HG02885 (cell line): ENCODE measurements around the gene BSCL2.
"Not testable (repeated sequence)": the region's sequence is repeated elsewhere in the genome, so short reads cannot be mapped to it uniquely, and the experiment has no call there.

Source experiments
- ATAC-seq: cut with Tn5 transposase; IDR thresholded peaks from one replicate; pipeline ENCODE4 v1.9.1; 2021; ENCODE audit warnings: mild to moderate bottlenecking; ENCODE audit not compliant: unreplicated experiment, poor library complexity

BSCL2 gene

DNA sequence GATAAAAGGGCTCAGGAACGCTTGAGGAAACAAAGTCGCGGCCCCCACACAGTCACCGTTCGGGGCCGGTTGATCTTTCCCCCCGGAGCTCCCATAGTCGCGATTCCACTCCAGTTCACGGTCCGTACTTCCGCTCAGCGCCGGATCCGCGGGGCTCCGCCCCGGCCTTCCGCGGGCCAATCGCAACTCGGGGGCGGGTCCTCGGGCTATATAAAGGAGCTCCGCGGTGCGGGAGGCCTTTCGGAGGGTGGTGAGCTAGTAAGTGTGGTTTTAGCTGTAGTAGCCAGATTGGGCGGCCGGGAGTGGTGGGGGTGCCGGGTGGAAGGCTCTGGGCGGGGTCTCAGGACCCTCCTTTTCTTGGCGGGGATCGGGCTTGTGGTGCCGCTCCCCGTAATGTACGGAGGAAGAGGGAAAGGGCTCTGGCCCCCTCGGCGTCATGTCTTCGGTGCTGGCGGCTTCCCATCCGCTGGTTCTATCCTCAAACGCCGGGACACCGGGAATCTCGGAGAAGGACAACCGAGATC is 42.1 kb downstream of the BSCL2 start, which contains the start of the genes C11orf98 and CSKMT:
Gene C11orf98 (minus strand): TSS at position 136 of the 524 bp plus-strand sequence. CDS start 41 bp downstream, at position 95.
Gene CSKMT (plus strand): TSS at position 238 of the 524 bp plus-strand sequence. CDS start 568 bp downstream, outside the sequence.
- peak; percentile 84 for ATAC-seq

DNA sequence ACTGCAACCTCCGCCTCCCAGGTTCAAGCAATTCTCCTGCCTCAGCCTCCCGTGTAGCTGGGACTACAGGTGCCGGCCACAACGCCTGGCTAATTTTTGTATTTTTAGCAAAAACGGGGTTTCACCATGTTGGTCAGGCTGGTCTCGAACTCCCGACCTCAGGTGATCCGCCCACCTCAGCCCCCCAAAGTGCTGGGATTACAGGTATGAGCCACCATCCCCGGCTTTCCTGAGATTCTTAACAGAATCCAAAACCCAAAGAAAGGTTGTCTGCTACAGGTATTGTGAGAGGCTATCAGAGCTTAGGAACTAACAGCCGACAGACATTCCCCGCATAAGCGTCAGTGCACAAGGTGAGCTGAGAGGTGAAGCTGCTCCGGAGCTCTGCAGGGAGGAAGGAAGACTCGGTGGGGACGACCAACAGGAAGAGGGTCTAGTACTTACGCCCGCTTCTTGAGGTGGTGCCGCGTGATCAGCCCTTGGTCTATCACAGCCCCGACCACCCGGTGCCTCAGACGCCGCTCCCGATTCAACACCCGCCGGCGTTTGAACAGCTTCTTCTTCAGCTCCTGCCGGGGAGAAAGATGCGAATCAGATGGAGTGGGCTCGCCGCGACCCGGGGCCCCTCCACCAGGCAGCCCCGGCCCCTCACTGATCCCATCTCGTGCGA is 42.7 kb downstream of the BSCL2 start:
- ATAC-seq = peak; percentile 24

DNA sequence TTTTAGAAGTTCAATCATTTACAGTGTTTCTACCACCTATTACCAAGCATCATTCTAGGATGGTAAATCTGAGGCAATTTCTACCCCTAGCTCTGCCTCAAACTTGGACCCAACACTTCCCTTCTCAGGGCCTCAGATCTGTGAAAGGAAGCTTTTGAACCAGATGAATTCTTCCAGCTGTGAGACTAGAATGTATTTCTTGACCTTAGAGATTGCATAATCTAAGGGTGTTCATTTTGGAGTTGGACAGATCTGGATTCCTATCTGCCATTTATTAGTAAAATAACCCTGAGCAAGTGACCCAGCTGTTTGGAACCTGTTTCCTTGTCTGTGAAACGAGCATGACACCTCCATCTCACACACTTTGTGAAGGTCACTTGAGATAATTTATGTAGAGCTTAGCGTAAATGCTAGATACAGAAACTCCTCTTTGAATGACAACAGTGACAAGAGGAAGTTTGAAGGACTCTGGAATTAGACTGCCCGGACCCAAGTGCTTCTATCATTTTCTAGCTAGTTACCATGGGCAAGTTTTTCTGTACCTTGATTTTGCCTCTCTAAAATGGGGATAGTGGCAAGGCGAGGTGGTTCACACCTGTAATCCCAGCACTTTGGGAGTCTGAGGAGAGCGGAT is 50.3 kb downstream of the BSCL2 start:
- no peak for ATAC-seq

DNA sequence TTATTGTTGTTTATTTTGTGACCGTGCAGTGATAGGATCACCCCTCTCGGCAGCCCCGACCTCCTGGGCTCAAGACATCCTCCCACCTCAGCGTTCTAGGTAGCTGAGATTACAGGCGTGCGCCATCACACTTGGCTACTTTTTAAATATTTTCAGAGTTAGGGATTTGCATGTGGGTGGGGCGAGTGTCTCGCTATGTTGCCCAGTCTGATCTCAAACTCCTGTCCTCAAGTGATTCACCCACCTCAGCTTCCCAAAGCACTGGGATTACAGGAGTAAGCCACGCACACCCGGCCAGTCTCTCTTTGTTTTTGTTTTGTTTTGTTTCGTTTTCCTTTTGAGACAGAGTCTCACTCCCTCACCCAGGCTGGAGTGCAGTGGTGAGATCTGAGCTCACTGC is 52.9 kb downstream of the BSCL2 start:
- no peak for ATAC-seq

DNA sequence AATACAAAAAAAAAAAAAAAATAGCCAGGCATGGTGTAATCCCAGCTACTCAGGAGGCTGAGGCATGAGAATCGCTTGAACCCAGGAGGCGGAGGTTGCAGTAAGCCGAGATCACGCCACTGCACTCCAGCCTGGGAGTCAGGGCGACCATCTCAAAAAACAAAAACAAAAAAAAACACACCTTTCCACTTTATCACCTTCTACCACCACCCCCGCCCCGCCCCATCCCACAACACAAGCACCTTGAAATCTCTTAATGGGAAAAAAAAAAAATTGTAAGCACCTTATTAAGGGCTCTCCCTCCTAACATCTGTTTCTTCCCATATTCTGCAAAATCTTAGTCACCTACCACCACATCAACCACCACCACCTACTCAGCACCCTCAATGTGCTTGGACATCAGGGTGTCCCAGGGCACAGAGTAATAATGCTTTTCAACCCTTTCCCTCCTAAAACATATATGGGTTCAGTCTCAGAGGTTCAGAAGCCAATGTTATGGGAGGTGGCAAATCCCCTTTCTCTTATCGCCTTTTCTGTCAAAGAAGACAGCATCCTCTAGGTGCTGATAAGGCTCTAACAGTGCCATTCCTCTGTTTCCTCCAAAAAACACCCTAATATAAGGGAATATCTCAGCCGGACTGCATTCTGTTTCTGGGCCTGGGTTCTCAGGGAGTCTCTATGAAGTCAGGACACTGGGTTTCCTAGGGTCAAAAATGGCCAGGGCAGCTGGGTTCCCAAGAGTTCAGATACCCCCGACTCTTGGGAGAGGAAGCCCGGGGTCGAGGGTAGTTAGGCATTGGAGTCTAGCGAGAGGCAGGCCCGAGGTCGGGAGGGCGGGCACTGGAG is 54.8 kb downstream of the BSCL2 start:
- ATAC-seq = no peak

DNA sequence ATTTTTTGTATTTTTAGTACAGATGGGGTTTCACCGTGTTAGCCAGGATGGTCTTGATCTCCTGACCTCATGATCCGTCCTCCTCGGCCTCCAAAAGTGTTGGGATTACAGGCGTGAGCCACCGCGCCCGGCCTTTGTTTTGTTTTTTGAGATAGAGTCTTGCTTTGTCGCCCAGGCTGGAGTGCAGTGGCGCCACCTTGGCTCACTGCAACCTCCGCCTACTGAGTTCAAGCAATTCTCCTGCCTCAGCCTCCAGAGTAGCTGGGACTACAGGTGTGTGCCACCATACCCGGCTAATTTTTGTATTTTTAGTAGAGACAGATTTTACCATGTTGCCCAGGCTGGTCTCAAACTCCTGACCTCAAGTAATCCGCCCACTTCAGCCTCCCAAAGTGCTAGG is 56.9 kb downstream of the BSCL2 start:
- ATAC-seq = not testable (repeated sequence)

DNA sequence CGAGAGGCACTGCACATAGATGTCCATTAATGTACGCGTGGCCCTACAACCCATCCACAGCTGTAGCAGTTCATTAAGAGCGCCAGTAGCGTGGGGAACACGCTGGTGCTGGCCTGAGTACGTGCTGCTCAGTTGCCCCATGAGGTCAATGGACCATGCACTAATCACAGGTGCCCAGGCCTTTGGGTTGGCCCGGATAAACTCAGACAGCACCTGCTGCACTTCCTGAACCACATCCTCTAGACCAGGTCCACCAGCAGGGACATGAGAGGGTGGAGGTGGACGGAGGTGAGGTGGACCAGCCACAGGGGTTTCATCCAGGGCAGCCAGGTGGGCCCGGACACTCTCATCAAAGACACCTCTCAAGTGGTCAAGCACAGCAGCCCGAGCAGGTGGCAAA is 57.7 kb downstream of the BSCL2 start:
- ATAC-seq = no peak

DNA sequence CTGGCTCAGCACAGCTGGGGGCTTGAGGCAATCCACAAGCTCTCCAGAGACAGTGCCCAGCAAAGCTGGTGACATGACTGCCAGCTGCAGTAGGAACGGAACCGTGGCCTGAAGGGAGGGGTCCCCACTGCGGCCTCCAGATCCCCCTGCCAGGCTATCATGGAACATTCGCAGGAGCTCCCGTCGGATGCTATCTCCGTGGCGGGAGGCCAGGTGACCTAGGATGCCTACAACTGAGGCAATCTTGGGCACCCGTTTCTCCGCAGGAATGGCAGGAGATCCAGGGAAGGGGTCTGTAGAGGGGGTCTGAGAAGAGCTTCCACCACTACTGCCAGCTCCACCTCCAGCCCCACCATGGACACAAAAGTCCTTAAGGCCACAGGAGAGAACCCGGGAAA is 58.3 kb downstream of the BSCL2 start:
- no peak for ATAC-seq

DNA sequence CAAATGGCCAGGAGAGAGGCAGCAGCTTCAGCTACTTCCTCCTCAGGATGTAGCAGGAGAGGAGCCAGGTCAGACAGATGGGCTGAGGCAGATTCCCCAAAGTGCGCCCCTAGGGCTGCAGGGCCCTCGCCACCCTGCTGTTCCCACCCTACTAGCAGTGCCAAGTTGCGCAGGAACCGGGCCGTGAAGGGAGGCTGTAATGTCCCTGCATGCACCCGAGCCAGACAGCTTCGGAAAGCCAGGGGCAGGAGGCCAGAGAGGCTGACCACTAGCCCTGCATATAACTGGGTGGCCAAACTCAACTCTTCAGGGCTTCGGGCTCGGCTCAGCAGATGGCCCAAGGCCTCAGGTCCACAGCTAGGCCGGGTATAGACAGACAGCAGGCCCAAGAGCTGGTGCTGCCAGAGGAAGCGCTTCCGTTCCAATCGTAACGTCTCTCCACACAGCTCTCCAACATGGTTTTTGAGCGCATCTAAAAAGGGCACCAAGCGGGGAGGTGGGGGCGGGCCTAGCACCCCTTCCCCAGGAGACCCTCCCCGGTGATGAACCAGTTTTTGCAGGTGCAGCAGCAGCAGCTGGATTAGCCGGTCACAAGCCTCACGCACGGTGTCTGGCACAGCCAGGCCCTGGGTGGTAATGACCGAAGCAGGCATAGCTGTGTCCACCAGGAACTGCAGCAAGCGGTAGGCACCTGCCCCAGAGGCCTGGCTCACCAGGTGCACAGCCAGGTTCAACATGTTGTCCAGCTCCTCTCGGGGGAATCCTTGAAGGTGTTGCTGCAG is 58.8 kb downstream of the BSCL2 start:
- ATAC-seq = no peak

DNA sequence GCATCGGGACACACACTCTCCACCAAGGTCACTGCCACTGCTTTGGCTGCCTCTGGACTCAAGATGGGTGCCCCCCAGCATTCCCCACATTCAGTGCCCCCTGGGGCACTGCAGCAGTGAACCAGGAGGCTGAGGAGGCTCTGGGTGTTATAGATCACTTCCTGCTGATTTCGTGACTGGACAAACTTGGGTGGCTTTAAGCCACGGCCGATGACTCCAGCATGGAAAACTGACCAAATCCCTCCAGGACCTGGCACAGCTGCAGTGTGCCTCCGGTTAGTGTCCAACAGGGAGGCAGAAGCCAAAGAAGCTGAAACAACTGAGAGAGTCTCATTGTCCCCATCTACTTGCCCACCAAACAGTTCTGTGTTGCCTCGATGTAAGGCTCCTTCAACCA is 59.6 kb downstream of the BSCL2 start:
- ATAC-seq = no peak

DNA sequence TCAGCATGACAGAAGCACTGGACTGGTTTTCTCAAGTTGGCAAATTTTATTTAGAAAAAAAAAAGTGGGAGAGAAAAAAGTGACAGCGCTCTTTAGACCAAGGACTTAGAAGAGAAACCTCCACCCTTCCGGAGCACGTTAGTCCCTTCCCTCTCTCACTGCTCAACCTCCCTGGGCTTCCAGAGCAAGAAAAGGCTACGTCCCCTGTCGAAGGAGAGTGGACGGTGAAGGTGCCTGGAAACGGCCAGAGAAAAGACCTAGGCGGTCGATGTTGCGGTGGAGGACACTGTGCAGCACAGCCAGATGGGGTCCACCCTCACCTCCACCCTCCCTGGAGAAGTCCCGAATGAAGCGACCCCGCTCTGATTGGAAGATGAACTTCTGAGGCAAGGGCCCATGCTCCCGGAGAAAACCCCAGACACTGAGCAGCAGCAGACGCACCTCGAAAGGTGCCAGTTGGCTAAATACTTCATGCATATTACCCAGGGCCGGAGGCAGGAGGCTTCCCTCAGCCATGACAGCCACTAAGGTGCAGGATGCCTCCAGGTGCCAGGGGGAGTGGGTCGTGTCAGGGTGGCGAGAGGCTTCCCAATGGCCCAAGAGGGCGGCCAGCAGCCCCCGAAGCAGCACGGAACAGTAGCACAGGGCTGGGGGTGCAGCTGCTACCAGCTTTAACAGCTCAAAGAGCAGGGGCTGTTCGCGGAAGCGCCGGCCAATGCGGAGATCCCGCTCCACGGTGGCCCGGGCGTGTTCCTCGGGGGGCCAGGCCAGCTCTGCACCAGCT is 60.2 kb downstream of the BSCL2 start:
- ATAC-seq = no peak

DNA sequence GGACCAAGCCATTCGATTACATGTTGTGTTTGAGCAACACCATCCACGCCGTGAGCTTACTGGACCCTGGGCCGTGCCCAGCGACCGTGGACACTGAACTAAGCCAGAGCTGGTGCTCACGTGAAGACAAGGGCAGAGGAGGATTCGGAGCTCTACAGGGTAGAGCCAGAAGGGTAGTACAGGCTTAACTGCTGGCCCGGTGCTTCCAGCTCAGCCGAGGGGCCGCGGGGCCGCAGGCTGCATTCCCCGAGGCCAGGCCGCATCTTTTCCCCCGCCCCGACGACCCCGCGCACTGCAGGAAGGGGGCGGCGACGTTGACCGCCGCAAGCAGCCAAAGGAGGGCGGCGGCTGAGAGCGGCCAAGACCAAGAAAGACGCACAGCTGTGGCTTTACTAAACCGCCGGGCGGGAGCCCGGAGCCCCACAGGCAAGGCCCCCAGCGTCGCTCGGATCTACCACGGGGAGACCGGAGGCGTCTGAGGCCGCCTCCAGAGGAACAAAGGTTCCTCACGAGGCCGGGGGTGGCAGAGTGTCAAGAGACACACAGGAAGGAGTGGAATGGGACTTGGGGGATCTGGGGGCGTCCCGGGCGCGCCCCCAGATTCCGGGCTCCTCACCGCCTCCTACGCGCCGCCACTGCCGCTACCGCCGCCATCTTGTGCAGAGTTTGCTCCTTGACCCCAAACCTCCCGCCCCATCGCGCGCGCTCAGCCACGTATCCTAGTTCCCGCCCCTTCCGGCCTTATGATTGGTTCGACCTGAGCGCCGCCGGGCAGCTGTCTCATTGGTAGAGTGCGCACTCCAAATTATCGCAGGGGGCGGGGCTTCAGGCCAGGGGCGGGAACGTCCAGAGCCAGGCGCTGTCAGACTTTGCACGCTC is 61.0 kb downstream of the BSCL2 start, which contains the start of gene GANAB:
Gene GANAB (minus strand): TSS at position 668 of the 879 bp plus-strand sequence. CDS start 14 bp downstream, at position 654.
- peak; percentile 96 for ATAC-seq

DNA sequence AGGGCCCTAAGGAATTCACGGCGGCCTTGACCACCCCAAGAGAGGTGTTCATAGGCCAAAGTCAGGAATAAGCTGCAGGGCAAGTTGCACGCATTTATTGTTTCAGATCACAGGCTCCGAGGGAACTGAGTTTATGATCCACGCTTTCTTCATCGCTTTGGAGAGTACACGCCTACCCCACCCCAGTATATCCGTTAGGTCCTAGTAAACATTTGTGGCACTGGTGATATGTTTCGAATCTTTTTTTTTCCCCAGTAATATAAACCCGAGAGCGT is 61.6 kb downstream of the BSCL2 start:
- ATAC-seq = no peak

DNA sequence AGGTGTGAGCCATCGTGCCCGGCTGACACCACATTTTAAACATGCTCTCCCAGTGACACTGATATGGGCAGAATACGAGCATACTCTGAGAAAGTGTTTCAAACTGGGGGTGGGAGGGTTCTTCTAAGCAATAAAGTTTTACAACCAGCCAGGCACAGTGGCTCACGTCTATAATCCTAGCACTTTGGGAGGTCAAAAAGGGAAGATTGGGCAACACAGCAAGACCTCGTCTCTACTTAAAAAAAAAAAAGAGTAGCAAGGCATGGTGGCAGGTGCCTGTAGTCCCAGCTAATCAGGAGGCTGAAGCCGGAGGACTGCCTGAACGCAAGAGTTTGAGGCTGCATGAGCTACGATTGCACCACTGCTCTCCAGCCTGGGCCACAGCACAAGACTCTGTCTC is 63.0 kb downstream of the BSCL2 start:
- no peak for ATAC-seq
